GM12891 (cell line): Measurements from ENCODE around the gene LASP1.
A peak's percentile ranks its signal among the peaks of the same experiment; 100 is the strongest.

Experiments used
- POLR2A ChIP-seq: IDR thresholded peaks from 2 replicates; pipeline ENCODE4 v1.6.1; 2011; ENCODE audit warnings: low read depth, low read length, control low read depth
- POLR2AphosphoS5 ChIP-seq: IDR thresholded peaks from 2 replicates; pipeline ENCODE4 v1.6.1; 2011; ENCODE audit warnings: low read depth, low read length, control low read depth
- TAF1 ChIP-seq: IDR thresholded peaks from 2 replicates; pipeline ENCODE4 v1.6.1; 2011; ENCODE audit warnings: low read depth, low read length, control low read depth

GRCh38 chr17:38898812-38899348 lies 29.0 kb downstream of the LASP1 start:
- TF ChIP-seq POLR2A (peak; percentile 61), POLR2AphosphoS5 (no peak), TAF1 (peak; percentile 22; the same call in 1 of the 2 replicates)
